GM12892 (cell line): ENCODE data around the gene RAB10.

Experiments
- POLR2A ChIP-seq: IDR thresholded peaks from 2 replicates; pipeline ENCODE4 v1.6.1; 2011; ENCODE audit warnings: low read depth, low read length, control low read depth
- POLR2AphosphoS5 ChIP-seq: IDR thresholded peaks from 2 replicates; pipeline ENCODE4 v1.6.1; 2011; ENCODE audit warnings: low read depth, low read length, control low read depth
- TAF1 ChIP-seq: IDR thresholded peaks from 2 replicates; pipeline ENCODE4 v1.6.1; 2011; ENCODE audit warnings: low read depth, mild to moderate bottlenecking, control low read depth, low read length, borderline replicate concordance

DNA sequence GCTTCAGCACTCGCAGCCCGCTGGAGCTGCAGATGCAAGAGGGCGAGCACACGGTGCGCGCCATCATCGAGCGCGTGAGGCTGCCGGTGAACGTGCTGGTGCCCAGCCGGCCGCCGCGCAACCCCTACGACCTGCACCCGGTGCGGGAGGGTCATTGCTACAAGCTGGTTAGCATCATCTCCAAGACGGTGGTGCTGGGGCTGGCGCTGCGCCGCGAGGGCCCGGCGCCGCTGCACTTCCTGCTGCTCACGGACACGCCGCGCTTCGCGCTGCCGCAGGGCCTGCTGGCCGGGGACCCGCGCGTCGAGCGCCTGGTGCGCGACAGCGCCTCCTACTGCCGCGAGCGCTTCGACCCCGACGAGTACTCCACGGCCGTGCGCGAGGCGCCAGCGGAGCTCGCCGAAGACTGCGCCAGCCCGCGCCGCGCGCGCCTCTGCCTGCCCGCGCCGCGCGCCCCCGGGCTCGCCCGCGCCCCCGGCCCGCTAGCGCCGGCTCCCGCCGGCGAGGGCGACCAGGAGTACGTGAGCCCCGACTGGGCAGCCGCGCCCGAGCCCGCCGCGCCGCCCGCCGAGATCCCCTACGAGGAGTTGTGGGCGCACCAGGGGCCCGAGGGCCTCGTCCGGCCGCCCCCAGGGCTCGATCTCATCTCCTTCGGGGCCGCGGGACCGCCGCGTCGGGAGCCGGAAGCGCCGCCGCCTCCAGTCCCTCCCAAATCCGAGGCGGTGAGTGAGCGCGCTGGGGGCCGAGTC lies 150.8 kb downstream of the RAB10 start:
- TF ChIP-seq POLR2AphosphoS5 (no peak), POLR2A (peak; percentile 64; the same call in 1 of the 2 replicates), TAF1 (no peak)
